Cardiac atrium fibroblast (primary cell): Measurements from ENCODE around the gene CHORDC1. TPM values are rescaled to one million over a fixed set of nuclear protein-coding genes. Genes with fewer than 3 reads are reported as not detected.

ENCODE experiments used
- total RNA-seq: library from RNA; depleted of rRNA; stranded (reverse); fragments of >200 nt; gene quantifications from 2 replicates; pipeline ENCODE4 v1.2.3, GENCODE V29; 2015

Gene CHORDC1
- 22.9 and 53.0 TPM in 2 replicates for total RNA-seq

DNA sequence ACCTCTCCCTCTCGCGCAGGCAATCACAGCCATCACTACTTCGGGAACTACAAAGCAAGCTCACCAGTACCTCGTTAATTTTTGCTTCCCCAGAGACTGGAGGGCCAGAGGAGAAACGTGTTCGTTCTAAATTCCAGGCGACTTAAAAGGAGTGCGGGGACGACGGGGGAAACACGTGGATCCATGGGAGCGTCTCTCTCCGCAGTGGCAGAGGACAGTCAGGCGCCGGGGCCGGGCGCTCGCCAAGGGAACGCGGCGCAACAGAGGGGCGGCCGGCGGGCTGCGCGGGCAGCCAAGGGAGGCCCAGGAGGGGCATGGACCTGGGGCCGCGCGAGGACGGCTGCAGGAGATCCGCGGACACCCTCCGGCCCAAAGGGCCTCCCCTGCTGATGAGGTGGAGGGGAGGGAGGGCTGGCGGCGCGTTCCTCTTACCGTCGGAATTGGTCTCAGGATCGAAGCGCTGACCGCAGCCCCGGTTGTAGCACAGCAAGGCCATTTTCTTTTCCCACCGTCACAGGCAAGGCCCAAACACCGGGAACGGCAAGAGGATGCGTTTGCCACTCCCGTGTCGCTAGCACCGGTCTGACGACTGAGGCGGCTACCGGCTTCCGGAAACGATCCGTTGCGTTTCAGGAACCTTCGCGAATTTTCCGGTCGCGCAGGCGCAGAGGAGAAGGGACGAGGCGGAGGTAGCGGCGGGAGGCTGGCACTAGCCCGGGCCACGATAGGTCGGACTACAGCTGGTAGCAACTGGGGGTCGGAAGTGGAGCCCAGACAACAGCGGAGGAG is at the start of gene CHORDC1:
TSS of gene CHORDC1 (minus strand) at position 591 of the 789 bp plus-strand sequence. CDS start at position 496, 95 bp downstream.

Other genes starting within 250 kb of the CHORDC1 start
- not detected in 2 replicates for gene TRIM49C, start 191.9 kb downstream of the CHORDC1 start, total RNA-seq
- gene UBTFL1, start 137.1 kb downstream of the CHORDC1 start, total RNA-seq = not detected in 2 replicates
- 0.65 and 0.90 TPM in 2 replicates for gene NAALAD2, start 88.4 kb downstream of the CHORDC1 start, total RNA-seq